ENCODE data around the gene MVD.

The MVD gene

GRCh38 chr16:88703486-88704309 is 40.8 kb upstream of the MVD start:
- no peak for TF ChIP-seq TAF1 (IDR thresholded peaks at IDR 0.05; ENCODE audit: borderline replicate concordance, insufficient read depth, low read length)
- no peak for TF ChIP-seq SIN3A (IDR thresholded peaks at IDR 0.05; ENCODE audit: borderline replicate concordance, insufficient read depth, low read length)
- TF ChIP-seq REST (IDR thresholded peaks at IDR 0.05; ENCODE audit: insufficient read depth in 1 of 2, low read depth in 2 of 2, low read length in 2 of 2): no peak
- no peak for TF ChIP-seq FOXP2 (optimal IDR thresholded peaks at IDR 0.05; ENCODE audit: borderline replicate concordance, extremely low read depth, extremely low read length, insufficient read depth)
- TF ChIP-seq POLR2AphosphoS5 (IDR thresholded peaks at IDR 0.05; ENCODE audit: low read depth, low read length): no peak

GRCh38 chr16:88702371-88703210 is 39.7 kb upstream of the MVD start:
- TF ChIP-seq REST (IDR thresholded peaks at IDR 0.05; ENCODE audit: insufficient read depth in 1 of 2, low read depth in 2 of 2, low read length in 2 of 2) (no peak), FOXP2 (optimal IDR thresholded peaks at IDR 0.05; ENCODE audit: borderline replicate concordance, extremely low read depth, extremely low read length, insufficient read depth) (no peak), TAF1 (IDR thresholded peaks at IDR 0.05; ENCODE audit: borderline replicate concordance, insufficient read depth, low read length) (no peak), SIN3A (IDR thresholded peaks at IDR 0.05; ENCODE audit: borderline replicate concordance, insufficient read depth, low read length) (no peak), POLR2AphosphoS5 (IDR thresholded peaks at IDR 0.05; ENCODE audit: low read depth, low read length) (no peak)

DNA sequence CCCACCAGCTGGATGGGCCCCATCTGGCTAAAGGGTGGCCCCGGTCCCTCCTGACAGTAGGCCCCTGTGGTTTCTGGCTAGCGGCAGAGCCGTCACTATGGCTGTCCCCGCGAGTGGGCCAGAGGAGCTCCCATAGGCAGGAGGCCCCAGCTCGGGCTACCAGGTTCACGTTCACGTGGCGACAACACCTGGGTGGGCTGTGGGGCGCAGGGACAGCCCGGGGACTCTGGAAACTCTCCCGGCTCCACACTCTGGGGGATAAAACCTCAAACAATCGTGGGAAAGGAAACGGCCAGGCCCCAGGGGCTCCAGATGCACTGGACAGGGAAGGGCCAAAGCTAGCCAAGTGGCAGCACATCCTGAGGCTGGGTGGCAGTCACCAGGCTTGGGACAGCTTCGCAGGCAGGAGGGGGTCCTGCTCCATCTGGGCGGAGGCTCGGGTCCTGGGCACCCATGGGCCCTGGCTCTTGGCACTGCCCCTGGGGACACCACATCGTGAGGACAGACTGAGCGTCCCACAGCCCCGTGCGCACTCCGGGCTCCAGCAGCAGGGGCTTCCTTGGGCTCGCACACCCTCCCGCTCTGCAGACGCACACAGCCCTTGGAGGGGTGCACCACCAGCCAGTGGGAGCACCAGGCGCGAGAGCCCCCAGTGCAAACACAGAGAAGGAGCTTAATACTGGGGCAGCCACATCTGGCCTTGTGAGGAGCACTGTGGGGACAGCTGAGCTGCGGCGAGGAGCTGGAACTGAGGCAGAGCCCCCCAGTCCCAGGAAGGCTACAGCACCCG is 38.9 kb upstream of the MVD start:
- no peak for TF ChIP-seq FOXP2 (optimal IDR thresholded peaks at IDR 0.05; ENCODE audit: borderline replicate concordance, extremely low read depth, extremely low read length, insufficient read depth)

DNA sequence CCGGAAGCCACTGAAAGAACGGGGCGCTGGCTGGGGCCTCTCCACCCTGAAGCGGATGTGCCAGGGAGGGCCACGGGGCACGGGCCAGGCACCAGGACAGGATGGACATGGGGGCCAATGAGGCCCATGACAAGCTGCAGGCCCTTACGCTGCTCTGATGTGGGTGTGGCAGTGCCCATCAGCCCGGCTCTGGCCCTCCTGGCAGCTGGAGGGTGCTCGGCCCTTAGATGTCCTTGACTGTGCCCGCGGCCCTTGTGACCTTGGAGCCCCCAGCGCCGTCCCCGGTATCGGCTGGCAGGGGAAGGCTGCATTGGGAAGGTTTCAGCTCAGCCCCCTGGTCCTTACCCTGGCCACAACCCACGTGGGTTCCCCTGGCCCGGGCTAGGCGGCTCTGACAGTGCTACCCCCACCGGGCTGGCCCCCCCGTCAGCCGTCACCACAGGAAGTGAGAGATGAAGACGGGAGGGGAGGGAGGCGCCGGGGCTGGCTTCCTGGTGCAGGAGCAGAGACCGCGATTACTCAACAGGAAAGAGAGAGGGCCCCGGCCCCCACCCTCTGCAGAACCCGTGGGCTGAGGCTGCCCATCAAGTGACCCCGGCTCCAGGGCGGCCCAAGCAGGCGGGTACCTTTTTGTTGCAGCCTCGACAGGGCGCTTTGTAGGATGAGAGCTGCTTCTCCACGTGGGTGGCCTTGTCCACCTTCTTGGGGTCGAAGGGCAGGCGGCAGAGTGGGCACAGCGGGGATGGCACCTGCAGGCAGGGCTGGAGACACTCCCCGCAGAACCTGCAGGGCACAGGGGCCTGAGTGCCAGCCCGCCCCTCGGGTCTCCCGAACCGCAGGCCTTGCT is 38.0 kb upstream of the MVD start:
- no peak for TF ChIP-seq FOXP2 (optimal IDR thresholded peaks at IDR 0.05; ENCODE audit: borderline replicate concordance, extremely low read depth, extremely low read length, insufficient read depth)
- 0 out of 4 replicates have a peak, but pooled peaks have one; percentile 12 to 31 for TF ChIP-seq REST (IDR thresholded peaks at IDR 0.05; ENCODE audit: insufficient read depth in 1 of 2, low read depth in 2 of 2, low read length in 2 of 2)
- TF ChIP-seq SIN3A (IDR thresholded peaks at IDR 0.05; ENCODE audit: borderline replicate concordance, insufficient read depth, low read length): peak; percentile 84; the same call in 1 of the 2 replicates

GRCh38 chr16:88700322-88700635 is 37.4 kb upstream of the MVD start:
- TF ChIP-seq FOXP2 (optimal IDR thresholded peaks at IDR 0.05; ENCODE audit: borderline replicate concordance, extremely low read depth, extremely low read length, insufficient read depth) (no peak), POLR2AphosphoS5 (IDR thresholded peaks at IDR 0.05; ENCODE audit: low read depth, low read length) (no peak), REST (IDR thresholded peaks at IDR 0.05; ENCODE audit: insufficient read depth in 1 of 2, low read depth in 2 of 2, low read length in 2 of 2) (no peak), TAF1 (IDR thresholded peaks at IDR 0.05; ENCODE audit: borderline replicate concordance, insufficient read depth, low read length) (no peak), SIN3A (IDR thresholded peaks at IDR 0.05; ENCODE audit: borderline replicate concordance, insufficient read depth, low read length) (no peak)
